ENCODE results near the gene GLS2.

DNA sequence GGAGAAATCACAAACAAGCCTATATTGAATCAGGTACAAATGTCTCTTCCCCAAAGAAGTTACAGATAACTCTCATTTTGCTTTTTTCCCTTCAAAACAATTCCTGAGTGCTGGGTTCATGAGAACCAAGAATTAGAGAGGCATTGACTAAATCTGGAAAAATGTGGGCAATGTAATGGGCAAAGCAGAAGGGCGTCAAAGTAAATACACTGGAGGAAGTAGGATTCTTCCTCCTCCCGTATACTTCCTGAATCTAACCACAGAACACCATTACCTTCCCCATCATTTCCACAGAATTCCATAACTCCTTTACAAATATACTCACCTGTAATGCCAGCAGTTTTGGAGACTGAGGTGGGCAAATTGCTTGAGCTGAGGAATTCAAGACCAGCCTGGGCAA, 30.6 kb upstream of the GLS2 start:
- TF ChIP-seq, protein P1, sequence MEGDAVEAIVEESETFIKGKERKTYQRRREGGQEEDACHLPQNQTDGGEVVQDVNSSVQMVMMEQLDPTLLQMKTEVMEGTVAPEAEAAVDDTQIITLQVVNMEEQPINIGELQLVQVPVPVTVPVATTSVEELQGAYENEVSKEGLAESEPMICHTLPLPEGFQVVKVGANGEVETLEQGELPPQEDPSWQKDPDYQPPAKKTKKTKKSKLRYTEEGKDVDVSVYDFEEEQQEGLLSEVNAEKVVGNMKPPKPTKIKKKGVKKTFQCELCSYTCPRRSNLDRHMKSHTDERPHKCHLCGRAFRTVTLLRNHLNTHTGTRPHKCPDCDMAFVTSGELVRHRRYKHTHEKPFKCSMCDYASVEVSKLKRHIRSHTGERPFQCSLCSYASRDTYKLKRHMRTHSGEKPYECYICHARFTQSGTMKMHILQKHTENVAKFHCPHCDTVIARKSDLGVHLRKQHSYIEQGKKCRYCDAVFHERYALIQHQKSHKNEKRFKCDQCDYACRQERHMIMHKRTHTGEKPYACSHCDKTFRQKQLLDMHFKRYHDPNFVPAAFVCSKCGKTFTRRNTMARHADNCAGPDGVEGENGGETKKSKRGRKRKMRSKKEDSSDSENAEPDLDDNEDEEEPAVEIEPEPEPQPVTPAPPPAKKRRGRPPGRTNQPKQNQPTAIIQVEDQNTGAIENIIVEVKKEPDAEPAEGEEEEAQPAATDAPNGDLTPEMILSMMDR (IDR thresholded peaks at IDR 0.05) = no peak
- no peak for TF ChIP-seq POLR2A (IDR thresholded peaks at IDR 0.05)
